ENCODE results near the gene SERPINA1. TPM values are rescaled to one million over a fixed set of nuclear protein-coding genes. Genes with fewer than 3 reads are reported as not detected.
A peak's percentile ranks its signal among the peaks of the same experiment; 100 is the strongest.

Gene SERPINA1
- total and polyA plus RNA-seq, 2 of the 13 experiments (the other 11 are each of a cell fraction or from before 2014, with no cell fraction given): 3,266 to 11,015 TPM

GRCh38 chr14:94386085-94387031 is 2.0 kb downstream of the SERPINA1 start:
- H2AFZ ChIP-seq (ENCODE audit: low read length): no peak overlapping the region
- peaks cover 62% of the 10 kb centered on the region for H4K20me1 ChIP-seq (ENCODE audit: insufficient read depth, low read length)
- POLR2A ChIA-PET: interaction anchor here (0.5 to 7.4 kb wide), 23 partner anchors 7 to 215 kb away, joined by 3 to 180 read pairs (median 8); partner anchors contain the start of genes SERPINA10, SERPINA2 and SERPINA6
- H3K27me3 ChIP-seq (ENCODE audit: control insufficient read depth in 1 of 2, insufficient read depth in 2 of 2, low read length in 2 of 2): no peaks in the 10 kb centered on the region; a peak in 1 of 5 replicates
- no peaks in the 10 kb centered on the region for H3K9me3 ChIP-seq (ENCODE audit: low read length)
- H3K27ac ChIP-seq (ENCODE audit: extremely low read length, insufficient read depth, low read length): peak overlapping the region; percentile 90
- peaks cover 81% of the 10 kb centered on the region for H3K4me1 ChIP-seq (ENCODE audit: insufficient read depth, low read length)
- WGBS (ENCODE audit: low lambda C conversion rate): under 1% methylated on average over 11 of the region's 14 CpGs
- peaks cover 79% of the 10 kb centered on the region for H3K79me2 ChIP-seq (ENCODE audit: insufficient read depth, low read length)
- H3K4me3 ChIP-seq (replicated peaks in 1 of 3; ENCODE audit: insufficient read depth in 1 of 3, low read depth in 2 of 3, low read length in 3 of 3): peak overlapping the region; percentile 69 to 92 (median 87)
- in situ Hi-C loops (cut with HindIII; ENCODE audit: extremely low pct_ligation_motif_present, low pct_unique_long_range_greater_than_20kb) (no loop called here), intact Hi-C loops (cut with micrococcal nuclease; ENCODE audit: unreplicated experiment) (no loop called here)
- H3K9ac ChIP-seq (ENCODE audit: insufficient read depth, low read depth, low read length): peak overlapping the region; percentile 93
- ATAC-seq (no peak), DNase-seq (ENCODE audit: low spot score) (no peak), FAIRE-seq (no peak)
- peak overlapping the region; percentile 96 for H3K4me2 ChIP-seq (ENCODE audit: low read depth, low read length)
- CTCF ChIA-PET (ENCODE audit: low intra/inter-chr PET ratio, low total read pairs): no interaction called here
- no TSS peak for BruUV-seq (replicated peaks)
- H3K36me3 ChIP-seq (replicated peaks in 1 of 2; ENCODE audit: control insufficient read depth in 1 of 2, insufficient read depth in 2 of 2, low read length in 2 of 2): peaks cover 17 to 41% of the 10 kb centered on the region in 2 experiments
- TF ChIP-seq, protein P1, sequence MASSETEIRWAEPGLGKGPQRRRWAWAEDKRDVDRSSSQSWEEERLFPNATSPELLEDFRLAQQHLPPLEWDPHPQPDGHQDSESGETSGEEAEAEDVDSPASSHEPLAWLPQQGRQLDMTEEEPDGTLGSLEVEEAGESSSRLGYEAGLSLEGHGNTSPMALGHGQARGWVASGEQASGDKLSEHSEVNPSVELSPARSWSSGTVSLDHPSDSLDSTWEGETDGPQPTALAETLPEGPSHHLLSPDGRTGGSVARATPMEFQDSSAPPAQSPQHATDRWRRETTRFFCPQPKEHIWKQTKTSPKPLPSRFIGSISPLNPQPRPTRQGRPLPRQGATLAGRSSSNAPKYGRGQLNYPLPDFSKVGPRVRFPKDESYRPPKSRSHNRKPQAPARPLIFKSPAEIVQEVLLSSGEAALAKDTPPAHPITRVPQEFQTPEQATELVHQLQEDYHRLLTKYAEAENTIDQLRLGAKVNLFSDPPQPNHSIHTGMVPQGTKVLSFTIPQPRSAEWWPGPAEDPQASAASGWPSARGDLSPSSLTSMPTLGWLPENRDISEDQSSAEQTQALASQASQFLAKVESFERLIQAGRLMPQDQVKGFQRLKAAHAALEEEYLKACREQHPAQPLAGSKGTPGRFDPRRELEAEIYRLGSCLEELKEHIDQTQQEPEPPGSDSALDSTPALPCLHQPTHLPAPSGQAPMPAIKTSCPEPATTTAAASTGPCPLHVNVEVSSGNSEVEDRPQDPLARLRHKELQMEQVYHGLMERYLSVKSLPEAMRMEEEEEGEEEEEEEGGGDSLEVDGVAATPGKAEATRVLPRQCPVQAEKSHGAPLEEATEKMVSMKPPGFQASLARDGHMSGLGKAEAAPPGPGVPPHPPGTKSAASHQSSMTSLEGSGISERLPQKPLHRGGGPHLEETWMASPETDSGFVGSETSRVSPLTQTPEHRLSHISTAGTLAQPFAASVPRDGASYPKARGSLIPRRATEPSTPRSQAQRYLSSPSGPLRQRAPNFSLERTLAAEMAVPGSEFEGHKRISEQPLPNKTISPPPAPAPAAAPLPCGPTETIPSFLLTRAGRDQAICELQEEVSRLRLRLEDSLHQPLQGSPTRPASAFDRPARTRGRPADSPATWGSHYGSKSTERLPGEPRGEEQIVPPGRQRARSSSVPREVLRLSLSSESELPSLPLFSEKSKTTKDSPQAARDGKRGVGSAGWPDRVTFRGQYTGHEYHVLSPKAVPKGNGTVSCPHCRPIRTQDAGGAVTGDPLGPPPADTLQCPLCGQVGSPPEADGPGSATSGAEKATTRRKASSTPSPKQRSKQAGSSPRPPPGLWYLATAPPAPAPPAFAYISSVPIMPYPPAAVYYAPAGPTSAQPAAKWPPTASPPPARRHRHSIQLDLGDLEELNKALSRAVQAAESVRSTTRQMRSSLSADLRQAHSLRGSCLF (CRISPR knock-in tag; IDR thresholded peaks at IDR 0.05; ENCODE audit: borderline replicate concordance): no peak
- TF ChIP-seq MTF1 (CRISPR knock-in tag; IDR thresholded peaks at IDR 0.05): 0 out of 2 replicates have a peak, but pooled peaks have one; percentile 26
- 0 out of 2 replicates have a peak, but pooled peaks have one; percentile 30 for TF ChIP-seq ZC3H13 (CRISPR knock-in tag; IDR thresholded peaks at IDR 0.05)
- TF ChIP-seq HNRNPL (IDR thresholded peaks at IDR 0.05; ENCODE audit: low read depth, low read length): peak; percentile 34; the same call in 1 of the 2 replicates
- TF ChIP-seq POLR2A (IDR thresholded peaks at IDR 0.05; ENCODE audit: insufficient read depth in 1 of 2, low read depth in 2 of 2, low read length in 2 of 2): peak; percentile 23 to 68; a peak in 2 of 4 replicates
- peak; percentile 31; the same call in 1 of the 2 replicates for TF ChIP-seq ATF7 (IDR thresholded peaks at IDR 0.05)
- no peak for TF ChIP-seq ATF7 (CRISPR knock-in tag; IDR thresholded peaks at IDR 0.05)
- no peak for TF ChIP-seq ZNF382 (CRISPR knock-in tag; IDR thresholded peaks at IDR 0.05; ENCODE audit: borderline replicate concordance)
- no peak for TF ChIP-seq MYNN (CRISPR knock-in tag; IDR thresholded peaks at IDR 0.05; ENCODE audit: low read depth)
- TF ChIP-seq ZFY (CRISPR knock-in tag; IDR thresholded peaks at IDR 0.05): peak; percentile 41; the same call in 1 of the 2 replicates
- no peak for TF ChIP-seq FLYWCH1 (CRISPR knock-in tag; IDR thresholded peaks at IDR 0.05)
- no peak for TF ChIP-seq RFX1 (IDR thresholded peaks at IDR 0.05)
- no peak for TF ChIP-seq CTCF (CRISPR knock-in tag; IDR thresholded peaks at IDR 0.05)
- TF ChIP-seq IKZF5 (CRISPR knock-in tag; IDR thresholded peaks at IDR 0.05): 0 out of 2 replicates have a peak, but pooled peaks have one; percentile 5
